OCI-LY1 (cell line): ENCODE results near the gene RNF151.
A peak's percentile ranks its signal among the peaks of the same experiment; 100 is the strongest.

Experiments
- H2AFZ ChIP-seq: fragments of 200-600 bp; sonication (generic), shearing (Covaris generic); 2 replicates; pipeline ENCODE4 v1.6.0; 2014; ENCODE audit warnings: antibody characterized with exemption, mild to moderate bottlenecking, low read length
- H3F3A ChIP-seq: fragments of 200-600 bp; sonication (generic), shearing (Covaris generic); 2 replicates; pipeline ENCODE4 v1.6.0; 2014; ENCODE audit warnings: mild to moderate bottlenecking, antibody characterized with exemption, low read length, moderate library complexity; ENCODE audit not compliant: insufficient read depth
- H3K27ac ChIP-seq: fragments of 200-600 bp; sonication (generic); 2 replicates; pipeline ENCODE4 v1.5.1; 2014; ENCODE audit warnings: low read length, mixed run types, mild to moderate bottlenecking, low read depth; ENCODE audit not compliant: poor library complexity, severe bottlenecking
- H3K27me3 ChIP-seq: fragments of 200-600 bp; sonication (generic); 2 replicates; pipeline ENCODE4 v1.6.0; 2014; ENCODE audit warnings: antibody characterized with exemption, mild to moderate bottlenecking, low read length, moderate library complexity; ENCODE audit not compliant: insufficient read depth
- H3K36me3 ChIP-seq: fragments of 200-600 bp; sonication (generic); 2 replicates; pipeline ENCODE4 v1.6.1; 2014; ENCODE audit warnings: mild to moderate bottlenecking, antibody characterized with exemption, low read length, moderate library complexity, mixed read lengths; ENCODE audit not compliant: insufficient read depth
- H3K4me1 ChIP-seq: fragments of 200-600 bp; sonication (generic); 2 replicates; pipeline ENCODE4 v1.5.1; 2014; ENCODE audit warnings: mild to moderate bottlenecking, low read length, moderate library complexity; ENCODE audit not compliant: insufficient read depth, severe bottlenecking
- H3K4me2 ChIP-seq: fragments of 200-600 bp; sonication (generic), shearing (Covaris generic); 2 replicates; pipeline ENCODE4 v1.6.1; 2014; ENCODE audit warnings: low read length
- H3K4me3 ChIP-seq: fragments of 200-600 bp; sonication (generic); 2 replicates; pipeline ENCODE4 v1.5.1; 2014; ENCODE audit warnings: low read length, low read depth, mild to moderate bottlenecking, mixed read lengths; ENCODE audit not compliant: poor library complexity, severe bottlenecking
- H3K79me2 ChIP-seq: fragments of 200-600 bp; shearing (Covaris generic); 2 replicates; pipeline ENCODE4 v1.6.1; 2016; ENCODE audit warnings: mixed run types, low read length, mixed read lengths; ENCODE audit not compliant: insufficient read depth
- H3K9ac ChIP-seq: fragments of 200-600 bp; sonication (generic), shearing (Covaris generic); 2 replicates; pipeline ENCODE4 v1.6.1; 2014; ENCODE audit warnings: mild to moderate bottlenecking, low read length, mixed read lengths
- H3K9me2 ChIP-seq: fragments of 200-600 bp; sonication (generic), shearing (Covaris generic); 2 replicates; pipeline ENCODE4 v1.6.1; 2014; ENCODE audit warnings: low read depth, mild to moderate bottlenecking, low read length, mixed read lengths
- H3K9me3 ChIP-seq: fragments of 200-600 bp; shearing (Covaris generic); 2 replicates; pipeline ENCODE4 v1.6.1; 2014; ENCODE audit warnings: low read length, mixed read lengths
- H4K20me1 ChIP-seq: fragments of 200-600 bp; sonication (generic), shearing (Covaris generic); 2 replicates; pipeline ENCODE4 v1.6.0; 2016; ENCODE audit warnings: mild to moderate bottlenecking, low read length; ENCODE audit not compliant: insufficient read depth
- CTCF ChIP-seq: fragments of 200-600 bp; sonication (generic), shearing (Covaris generic); IDR thresholded peaks from 2 replicates; pipeline ENCODE4 v1.5.1; 2017; ENCODE audit warnings: mild to moderate bottlenecking, antibody characterized with exemption, low read length, moderate library complexity, mixed read lengths
- EZH2 ChIP-seq: fragments of 200-600 bp; sonication (generic), shearing (Covaris generic); IDR thresholded peaks from 2 replicates; pipeline ENCODE4 v1.8.0; 2017; ENCODE audit warnings: borderline replicate concordance, mixed run types, mild to moderate bottlenecking, antibody characterized with exemption, low read length, moderate library complexity, mixed read lengths

The RNF151 gene

GRCh38 chr16:2006317-2006716 is 39.7 kb downstream of the RNF151 start:
- no peaks in the 10 kb centered on the region for H4K20me1 ChIP-seq
- H3K9ac ChIP-seq = no peak overlapping the region; the same call in 1 of the 2 replicates
- TF ChIP-seq CTCF = no peak
- no peak for TF ChIP-seq EZH2
- no peaks in the 10 kb centered on the region for H3K27me3 ChIP-seq
- no peaks in the 10 kb centered on the region for H3K9me2 ChIP-seq
- H3F3A ChIP-seq = no peaks in the 10 kb centered on the region
- peak overlapping the region; percentile 48; the same call in 1 of the 2 replicates for H3K4me2 ChIP-seq
- peaks cover 11% of the 10 kb centered on the region for H3K79me2 ChIP-seq
- no peaks in the 10 kb centered on the region for H3K9me3 ChIP-seq
- peak overlapping the region; percentile 13 for H3K4me3 ChIP-seq
- no peak overlapping the region for H2AFZ ChIP-seq
- H3K27ac ChIP-seq = no peak overlapping the region
- peaks cover 30% of the 10 kb centered on the region for H3K36me3 ChIP-seq
- peaks cover 56% of the 10 kb centered on the region for H3K4me1 ChIP-seq

- peak overlapping the region; percentile 99 for H3K4me3 ChIP-seq
- no peaks in the 10 kb centered on the region for H4K20me1 ChIP-seq
- H3K4me1 ChIP-seq = peaks cover 56% of the 10 kb centered on the region
- peak overlapping the region; percentile 95 for H3K9ac ChIP-seq
- no peaks in the 10 kb centered on the region for H3K27me3 ChIP-seq
- no peaks in the 10 kb centered on the region for H3K9me3 ChIP-seq
- no peaks in the 10 kb centered on the region for H3K9me2 ChIP-seq
- H2AFZ ChIP-seq = no peak overlapping the region
- no peaks in the 10 kb centered on the region for H3F3A ChIP-seq
- H3K4me2 ChIP-seq = peak overlapping the region; percentile 74
- H3K79me2 ChIP-seq = peaks cover 11% of the 10 kb centered on the region
- TF ChIP-seq EZH2 (no peak), CTCF (no peak)
- peak overlapping the region; percentile 53 for H3K27ac ChIP-seq
- peaks cover 20% of the 10 kb centered on the region for H3K36me3 ChIP-seq
Observed at GRCh38 chr16:2007081-2007836, 40.6 kb downstream of the RNF151 start.

- peak overlapping the region; percentile 53 for H3K27ac ChIP-seq
- H3K9ac ChIP-seq = peak overlapping the region; percentile 95
- H3K9me2 ChIP-seq = no peaks in the 10 kb centered on the region
- H4K20me1 ChIP-seq = no peaks in the 10 kb centered on the region
- H3K4me1 ChIP-seq = peaks cover 56% of the 10 kb centered on the region
- no peaks in the 10 kb centered on the region for H3K27me3 ChIP-seq
- H3K9me3 ChIP-seq = no peaks in the 10 kb centered on the region
- TF ChIP-seq EZH2 = no peak
- no peak overlapping the region for H2AFZ ChIP-seq
- H3K79me2 ChIP-seq = peaks cover 11% of the 10 kb centered on the region
- peaks cover 12% of the 10 kb centered on the region for H3K36me3 ChIP-seq
- no peaks in the 10 kb centered on the region for H3F3A ChIP-seq
- H3K4me3 ChIP-seq = peak overlapping the region; percentile 99
- H3K4me2 ChIP-seq = peak overlapping the region; percentile 74
Observed at GRCh38 chr16:2008009-2008526, 41.4 kb downstream of the RNF151 start.
